ENCODE results near the gene EFHD1. TPM values are rescaled to one million over a fixed set of nuclear protein-coding genes. Genes with fewer than 3 reads are reported as not detected.

EFHD1 gene
- total and polyA plus RNA-seq, 9 of the 15 experiments (the other 6 are each of a cell fraction or from before 2014, with no cell fraction given) = 0.66 to 9.1 (median 2.0) TPM

DNA sequence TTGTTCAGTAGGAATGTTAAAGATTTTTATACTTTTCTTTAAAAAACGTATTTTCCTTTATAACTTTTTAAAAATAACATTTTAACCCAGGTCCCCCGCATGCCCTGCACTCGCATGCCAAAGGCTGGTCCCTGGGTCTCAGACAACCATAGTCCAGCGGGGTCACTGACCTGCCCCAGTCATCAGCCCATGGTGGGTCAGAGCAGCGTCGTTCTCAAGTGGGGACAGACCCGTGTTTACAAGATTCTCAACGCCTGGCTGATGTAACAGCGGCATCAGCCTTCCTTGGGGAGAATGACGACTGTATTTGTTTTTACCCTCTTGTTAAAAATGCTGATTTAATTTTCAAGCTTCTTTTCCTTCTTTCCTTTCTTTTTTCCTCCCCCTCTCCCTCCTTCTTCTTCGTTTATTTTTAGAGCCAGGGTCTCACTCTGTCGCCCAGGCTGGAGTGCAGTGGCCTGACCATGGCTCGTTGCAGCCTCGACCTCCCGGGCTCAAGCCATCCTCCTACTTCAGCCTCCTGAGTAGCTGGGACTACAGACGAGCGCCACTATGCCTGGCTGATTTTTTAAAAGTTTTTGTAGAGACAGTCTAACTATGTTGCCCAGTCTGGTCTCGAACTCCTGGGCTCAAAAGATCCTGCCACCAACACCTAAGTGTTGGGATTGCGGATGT lies 1.0 kb upstream of the EFHD1 start (continued):
- TF ChIP-seq RBM34 (IDR thresholded peaks at IDR 0.05; ENCODE audit: borderline replicate concordance, insufficient read depth, low read length) = no peak
- no peak for TF ChIP-seq HBP1 (CRISPR knock-in tag; IDR thresholded peaks at IDR 0.05)
- no peak for TF ChIP-seq ESRRB (CRISPR knock-in tag; IDR thresholded peaks at IDR 0.05; ENCODE audit: borderline replicate concordance)
- no peak for TF ChIP-seq SMARCB1 (IDR thresholded peaks at IDR 0.05; ENCODE audit: insufficient read length, low read depth)
- TF ChIP-seq, protein P1, sequence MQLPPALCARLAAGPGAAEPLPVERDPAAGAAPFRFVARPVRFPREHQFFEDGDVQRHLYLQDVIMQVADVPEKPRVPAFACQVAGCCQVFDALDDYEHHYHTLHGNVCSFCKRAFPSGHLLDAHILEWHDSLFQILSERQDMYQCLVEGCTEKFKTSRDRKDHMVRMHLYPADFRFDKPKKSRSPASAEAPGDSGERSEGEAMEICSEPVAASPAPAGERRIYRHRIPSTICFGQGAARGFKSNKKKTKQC (CRISPR knock-in tag; IDR thresholded peaks at IDR 0.05) = no peak
- TF ChIP-seq TCFL5 (CRISPR knock-in tag; conservative IDR thresholded peaks at IDR 0.05) = no peak
- TF ChIP-seq KHSRP (IDR thresholded peaks at IDR 0.05) = no peak

DNA sequence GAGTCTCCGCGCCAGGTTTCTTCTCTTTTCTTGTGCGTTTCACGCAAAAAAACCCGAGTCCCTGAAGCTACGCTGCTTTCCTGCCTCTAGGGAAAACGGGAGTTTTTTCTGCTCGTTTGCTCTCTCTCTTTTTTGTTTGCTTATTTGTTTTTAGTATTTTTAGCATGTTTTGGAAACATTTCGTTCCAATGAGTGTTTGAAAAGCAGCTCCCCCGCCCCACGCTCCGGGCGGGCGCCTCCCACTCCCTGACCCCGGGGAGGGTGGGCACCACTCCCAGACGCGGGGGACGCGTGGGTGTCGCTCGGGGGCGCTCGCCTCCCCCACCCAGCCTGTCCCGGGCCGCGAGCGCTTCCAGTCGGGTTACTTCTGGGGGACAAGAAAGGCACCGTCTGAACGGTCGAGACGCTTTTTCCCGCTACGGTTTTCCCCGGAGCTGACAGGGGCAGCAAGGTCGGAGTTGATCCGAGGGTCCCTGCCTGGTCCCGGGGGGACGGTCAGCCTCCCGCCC lies 446 bp upstream of the EFHD1 start:
- BruUV-seq (replicated peaks) = no TSS peak
- Histone ChIP-seq H3K4me1 (replicated peaks in 1 of 2; ENCODE audit: control insufficient read depth in 2 of 2, insufficient read depth in 2 of 2, low read length in 2 of 2) (peaks cover 0 to 21% of the 10 kb centered on the region in 2 experiments; a peak in 3 of 5 replicates), H3K9me1 (ENCODE audit: control insufficient read depth, insufficient read depth, low read length) (no peaks in the 10 kb centered on the region), H3K79me2 (ENCODE audit: control insufficient read depth, insufficient read depth, low read length) (no peaks in the 10 kb centered on the region), H3K4me2 (ENCODE audit: insufficient read depth, low read length) (peak overlapping the region; percentile 76), H2AFZ (ENCODE audit: low read depth, low read length) (peak overlapping the region; percentile 83), H3K36me3 (ENCODE audit: control insufficient read depth, insufficient read depth, low read length) (no peaks in the 10 kb centered on the region), H4K20me1 (replicated peaks; ENCODE audit: control insufficient read depth, insufficient read depth, low read length) (no peaks in the 10 kb centered on the region), H3K4me3 (peak overlapping the region; percentile 48), H3K27ac (ENCODE audit: extremely low read depth, low read depth, low read length) (no peak overlapping the region), H3K9me3 (replicated peaks; ENCODE audit: control insufficient read depth, insufficient read depth, low read depth, low read length) (no peaks in the 10 kb centered on the region), H3K9ac (ENCODE audit: insufficient read depth in 1 of 2, low read depth in 2 of 2, low read length in 2 of 2) (peak overlapping the region; percentile 30 to 90; a peak in 3 of 4 replicates), H3K27me3 (ENCODE audit: control insufficient read depth in 2 of 2, insufficient read depth in 2 of 2, low read length in 2 of 2) (no peaks in the 10 kb centered on the region; a peak in 2 of 5 replicates)
- DNase-seq (ENCODE audit: extremely low read depth in 1 of 4, low spot score in 3 of 4) (peak in 3 of 4 experiments; percentile 16 to 54 (median 52)), FAIRE-seq (no peak), ATAC-seq (peak; percentile 59)
- no peak for TF ChIP-seq ZNF586 (CRISPR knock-in tag; conservative IDR thresholded peaks at IDR 0.05)
- no peak for TF ChIP-seq DLX4 (CRISPR knock-in tag; IDR thresholded peaks at IDR 0.05)
- TF ChIP-seq MTA3 (IDR thresholded peaks at IDR 0.05; ENCODE audit: borderline replicate concordance) = 0 out of 2 replicates have a peak, but pooled peaks have one; percentile 20
- TF ChIP-seq RNF2 (IDR thresholded peaks at IDR 0.05) = 0 out of 2 replicates have a peak, but pooled peaks have one; percentile 26
- TF ChIP-seq, protein P2, sequence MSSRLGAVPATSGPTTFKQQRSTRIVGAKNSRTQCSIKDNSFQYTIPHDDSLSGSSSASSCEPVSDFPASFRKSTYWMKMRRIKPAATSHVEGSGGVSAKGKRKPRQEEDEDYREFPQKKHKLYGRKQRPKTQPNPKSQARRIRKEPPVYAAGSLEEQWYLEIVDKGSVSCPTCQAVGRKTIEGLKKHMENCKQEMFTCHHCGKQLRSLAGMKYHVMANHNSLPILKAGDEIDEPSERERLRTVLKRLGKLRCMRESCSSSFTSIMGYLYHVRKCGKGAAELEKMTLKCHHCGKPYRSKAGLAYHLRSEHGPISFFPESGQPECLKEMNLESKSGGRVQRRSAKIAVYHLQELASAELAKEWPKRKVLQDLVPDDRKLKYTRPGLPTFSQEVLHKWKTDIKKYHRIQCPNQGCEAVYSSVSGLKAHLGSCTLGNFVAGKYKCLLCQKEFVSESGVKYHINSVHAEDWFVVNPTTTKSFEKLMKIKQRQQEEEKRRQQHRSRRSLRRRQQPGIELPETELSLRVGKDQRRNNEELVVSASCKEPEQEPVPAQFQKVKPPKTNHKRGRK (tag; IDR thresholded peaks at IDR 0.05) = peak; percentile 42
- TF ChIP-seq EGR1 (conservative IDR thresholded peaks at IDR 0.05) = peak; percentile 78
- in situ Hi-C loops (cut with MboI) (no loop called here), intact Hi-C loops (cut with micrococcal nuclease) (loop anchor here (2.0 kb wide), 1 partner anchor 26 kb away; no protein-coding TSS in a partner anchor)
- WGBS (ENCODE audit: insufficient coverage, low coverage, missing lambda C conversion rate) = 2% methylated on average over 9 of the region's 40 CpGs
- POLR2A ChIA-PET = interaction anchor here (0.5 to 1.3 kb wide), 4 partner anchors 16 to 174 kb away, joined by 3 to 4 read pairs (median 4); partner anchors contain the start of genes EIF4E2 and TIGD1
- CTCF ChIA-PET (ENCODE audit: low intra/inter-chr PET ratio) = no interaction called here

Measured in K562 (cell line).